Left lung (tissue), 10 donors: ENCODE measurements around the gene ZDHHC8. TPM values are rescaled to one million over a fixed set of nuclear protein-coding genes. Genes with fewer than 3 reads are reported as not detected.

Experiments used
- ATAC-seq: fragments of 200-7000 bp; cut with Tn5 transposase; one replicate; pipeline ENCODE4 v1.9.1; 2020; ENCODE audit warnings: moderate library complexity
- DNase-seq, 4 donors: peaks; one replicate each; pipeline ENCODE4 v3.0.0-alpha.2; 2013 to 2020
- H3K27ac ChIP-seq, 2 donors: fragments of 200-600 bp; sonication (generic) in 1 of 2; one replicate each; pipeline versions ENCODE4 v1.5.0 to v1.8.0; 2020 to 2021
- H3K27me3 ChIP-seq, 2 donors: fragments of 200-600 bp; sonication (generic) in 1 of 2; one replicate each; pipeline versions ENCODE4 v1.5.0 to v1.8.0; 2020 to 2021
- H3K36me3 ChIP-seq, 2 donors: fragments of 200-600 bp; sonication (generic) in 1 of 2; one replicate each; pipeline versions ENCODE4 v1.5.0 to v1.8.0; 2020 to 2021
- H3K4me1 ChIP-seq, 2 donors: fragments of 200-600 bp; one replicate each; pipeline ENCODE4 v1.8.0; 2021
- H3K4me3 ChIP-seq, 2 donors: fragments of 200-600 bp; sonication (generic) in 1 of 2; one replicate each; pipeline versions ENCODE4 v1.5.0 to v1.8.0; 2020 to 2021; ENCODE audit warnings: mild to moderate bottlenecking in 1 of 2
- H3K9me3 ChIP-seq, 2 donors: fragments of 200-600 bp; sonication (generic) in 1 of 2; one replicate each; pipeline versions ENCODE4 v1.5.0 to v1.8.0; 2020 to 2021
- intact Hi-C, 2 donors: fragments of 100-400 bp; cut with DNase I; formaldehyde crosslinking; loops; one replicate each; pipeline versions ENCODE4 v1.11.2 to v1.14.2; 2022
- polyA plus RNA-seq, 6 donors: library from polyadenylated mRNA; unstranded; fragments of 120-200 nt; gene quantifications; one replicate each; pipeline ENCODE4 v1.2.1, GENCODE V29; 2013; ENCODE audit not compliant: insufficient read length in 6 of 6
- total RNA-seq, 2 donors: library from RNA; stranded (reverse); fragmentation: NEBNext Ultra II Directional; extraction: Animal tissue kit (Norgen Biotek cat#: 25700); gene quantifications; one replicate each; pipeline ENCODE4 v1.2.1, GENCODE V29; 2021
- TF ChIP-seq, protein P1 (sequence below), 2 donors: fragments of 200-600 bp; sonication (generic) in 1 of 2; IDR thresholded peaks; one replicate each; pipeline versions ENCODE4 v1.5.0 to v1.8.0; 2021; ENCODE audit warnings: antibody characterized with exemption in 2 of 2
- donor health status: DM: no; HTN: yes; CAD: no.
- donor health status: DM: no; HTN: no; CAD: no.

The ZDHHC8 gene
- total and polyA plus RNA-seq, 8 donors = 34.4 to 81.8 (median 46.1) TPM

DNA sequence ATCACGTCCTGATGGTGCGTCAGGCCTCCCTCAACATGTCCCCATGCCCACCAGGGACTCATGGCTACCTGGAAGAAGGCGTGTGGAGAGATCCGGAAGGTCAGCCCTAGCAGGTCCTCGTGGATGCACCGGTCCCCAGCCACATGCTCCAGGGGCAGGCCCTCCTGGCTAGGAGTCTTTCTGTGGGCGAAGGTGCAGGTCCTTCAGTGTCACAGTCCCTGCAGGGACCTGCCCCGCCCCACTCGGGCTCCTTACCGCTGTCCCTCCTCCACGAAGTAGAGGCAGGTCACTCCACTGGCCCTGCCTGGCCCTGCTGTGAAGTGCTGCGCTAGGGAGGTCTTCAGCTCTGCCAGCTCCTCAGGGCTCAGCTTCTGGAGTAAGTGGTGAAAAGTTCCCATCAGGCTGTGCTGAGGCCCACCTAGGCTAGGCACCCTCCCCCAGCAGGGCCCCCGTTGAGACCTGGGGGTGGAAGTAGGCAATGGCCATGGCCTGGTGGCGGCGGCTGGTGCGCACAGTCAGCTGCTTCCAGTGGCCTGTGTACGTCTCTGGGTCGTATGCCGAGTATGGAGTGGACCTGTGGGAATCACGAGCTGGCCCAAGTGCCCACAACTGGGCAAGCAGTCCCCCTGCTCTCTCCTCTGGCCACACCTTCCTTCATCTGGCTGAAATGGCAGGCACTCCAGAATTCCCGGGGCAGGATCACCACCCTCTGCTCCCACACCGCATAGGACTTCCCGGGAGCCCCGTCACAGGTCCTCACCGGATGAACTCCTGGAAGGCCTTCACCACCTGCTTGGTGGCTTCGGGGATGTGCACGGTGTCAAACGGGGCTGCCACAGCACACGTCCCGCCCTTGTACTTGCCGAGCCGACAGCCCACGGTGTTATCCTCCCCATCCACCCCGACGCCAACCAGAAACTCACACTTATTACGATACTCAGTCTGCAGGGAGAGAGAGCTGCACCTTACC lies 16.8 kb upstream of the ZDHHC8 start:
- H3K36me3 ChIP-seq = peaks cover 0 to 71% of the 10 kb centered on the region in 2 donors
- intact Hi-C loops = no loop called here

DNA sequence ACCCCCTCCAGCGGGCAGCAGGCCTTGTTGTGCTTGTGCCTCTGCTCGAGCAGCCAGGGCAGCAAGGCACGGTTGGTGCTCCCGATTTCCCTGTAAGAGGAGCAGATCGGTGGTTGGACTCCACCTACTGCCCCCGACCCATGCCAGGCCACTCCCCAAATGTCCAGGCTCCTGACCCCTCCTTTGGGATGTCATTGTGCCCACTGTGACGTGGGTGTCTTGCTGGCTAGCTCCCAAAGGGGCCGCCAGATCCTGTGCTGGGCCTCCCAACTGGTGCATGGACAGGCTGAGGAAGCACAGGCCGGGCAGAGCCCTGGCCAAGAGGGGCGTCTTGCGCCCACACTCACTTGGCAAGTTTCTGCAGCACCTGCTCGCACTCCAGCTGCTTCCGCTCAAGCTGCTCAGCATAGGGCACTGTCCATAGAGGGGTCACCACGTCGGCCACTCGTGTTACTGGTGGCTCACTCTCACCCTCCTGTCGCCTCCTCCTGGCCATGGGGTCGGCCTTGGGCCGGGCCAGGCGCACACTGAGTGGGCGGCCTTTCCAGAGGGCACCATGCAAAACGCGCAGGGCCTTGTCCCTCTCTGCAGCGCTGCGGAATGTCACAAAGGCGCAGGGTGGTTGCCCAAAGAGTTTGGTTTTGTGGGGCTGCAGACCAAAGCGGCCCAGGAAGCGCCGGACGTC lies 15.8 kb upstream of the ZDHHC8 start, which contains the start of gene RANBP1:
TSS of gene RANBP1 (plus strand) at position 414 of the 685 bp plus-strand sequence. CDS start at position 495, 81 bp downstream.
- Histone ChIP-seq H3K4me3 (peak within 1 kb of the TSS; percentile 82 to 88), H3K27ac (peak within 1 kb of the TSS; percentile 61 to 86), H3K9me3 (no peaks in the 10 kb centered on the region), H3K27me3 (no peaks in the 10 kb centered on the region), H3K4me1 (peaks cover 13 to 45% of the 10 kb centered on the region in 2 donors), H3K36me3 (peaks cover 0 to 71% of the 10 kb centered on the region in 2 donors)
- intact Hi-C loops = no loop called here
- peak in 1 of 4 donors; percentile 73 for DNase-seq
- no peak for ATAC-seq
- TF ChIP-seq, protein P1, sequence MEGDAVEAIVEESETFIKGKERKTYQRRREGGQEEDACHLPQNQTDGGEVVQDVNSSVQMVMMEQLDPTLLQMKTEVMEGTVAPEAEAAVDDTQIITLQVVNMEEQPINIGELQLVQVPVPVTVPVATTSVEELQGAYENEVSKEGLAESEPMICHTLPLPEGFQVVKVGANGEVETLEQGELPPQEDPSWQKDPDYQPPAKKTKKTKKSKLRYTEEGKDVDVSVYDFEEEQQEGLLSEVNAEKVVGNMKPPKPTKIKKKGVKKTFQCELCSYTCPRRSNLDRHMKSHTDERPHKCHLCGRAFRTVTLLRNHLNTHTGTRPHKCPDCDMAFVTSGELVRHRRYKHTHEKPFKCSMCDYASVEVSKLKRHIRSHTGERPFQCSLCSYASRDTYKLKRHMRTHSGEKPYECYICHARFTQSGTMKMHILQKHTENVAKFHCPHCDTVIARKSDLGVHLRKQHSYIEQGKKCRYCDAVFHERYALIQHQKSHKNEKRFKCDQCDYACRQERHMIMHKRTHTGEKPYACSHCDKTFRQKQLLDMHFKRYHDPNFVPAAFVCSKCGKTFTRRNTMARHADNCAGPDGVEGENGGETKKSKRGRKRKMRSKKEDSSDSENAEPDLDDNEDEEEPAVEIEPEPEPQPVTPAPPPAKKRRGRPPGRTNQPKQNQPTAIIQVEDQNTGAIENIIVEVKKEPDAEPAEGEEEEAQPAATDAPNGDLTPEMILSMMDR (IDR thresholded peaks at IDR 0.05) = no peak

More for the DNA sequence above, 16.8 kb upstream of the ZDHHC8 start:
- DNase-seq (peak in 1 of 4 donors; percentile 69), ATAC-seq (no peak)
- TF ChIP-seq, protein P1 (IDR thresholded peaks at IDR 0.05) = no peak
- Histone ChIP-seq H3K9me3 (no peaks in the 10 kb centered on the region), H3K27ac (no peak overlapping the region), H3K4me3 (no peak overlapping the region), H3K27me3 (no peaks in the 10 kb centered on the region), H3K4me1 (peaks cover 13 to 36% of the 10 kb centered on the region in 2 donors)

DNA sequence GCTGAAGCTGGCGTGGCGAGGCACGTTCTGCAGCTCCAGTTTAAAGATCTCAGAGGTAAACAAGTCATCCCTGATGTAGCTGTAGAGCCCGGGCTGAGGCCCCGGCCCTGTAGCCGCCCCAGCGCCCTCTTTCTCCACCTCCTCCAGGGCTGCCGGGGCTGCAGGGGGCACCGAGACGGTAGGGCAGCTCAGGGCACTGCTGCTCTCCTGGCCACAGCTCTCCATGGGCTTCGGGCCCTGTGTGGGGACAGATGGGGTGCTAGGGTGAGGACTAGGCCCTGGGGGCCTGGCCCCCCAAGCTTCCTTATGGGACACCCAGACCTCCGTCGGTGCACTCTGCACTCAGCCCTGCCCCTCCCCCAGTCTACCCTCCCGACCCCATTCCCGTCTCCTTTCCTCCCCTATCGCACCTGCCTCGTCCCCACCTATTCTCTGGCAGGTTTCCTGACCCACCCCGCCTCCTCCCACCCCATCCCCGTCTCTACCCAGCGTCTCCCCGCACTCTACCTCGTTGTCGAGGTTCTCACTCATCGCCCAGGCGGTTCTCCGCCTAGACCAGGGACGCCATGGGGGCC lies 15.1 kb upstream of the ZDHHC8 start:
- Histone ChIP-seq H3K9me3 (no peaks in the 10 kb centered on the region), H3K36me3 (peaks cover 0 to 71% of the 10 kb centered on the region in 2 donors), H3K27ac (peak overlapping the region; percentile 61 to 86), H3K27me3 (no peaks in the 10 kb centered on the region), H3K4me1 (peaks cover 13 to 45% of the 10 kb centered on the region in 2 donors), H3K4me3 (peak overlapping the region; percentile 82 to 88)
- ATAC-seq = peak; percentile 1
- intact Hi-C loops = no loop called here
- TF ChIP-seq, protein P1 (IDR thresholded peaks at IDR 0.05) = no peak
- DNase-seq = peak in 1 of 4 donors; percentile 78

DNA sequence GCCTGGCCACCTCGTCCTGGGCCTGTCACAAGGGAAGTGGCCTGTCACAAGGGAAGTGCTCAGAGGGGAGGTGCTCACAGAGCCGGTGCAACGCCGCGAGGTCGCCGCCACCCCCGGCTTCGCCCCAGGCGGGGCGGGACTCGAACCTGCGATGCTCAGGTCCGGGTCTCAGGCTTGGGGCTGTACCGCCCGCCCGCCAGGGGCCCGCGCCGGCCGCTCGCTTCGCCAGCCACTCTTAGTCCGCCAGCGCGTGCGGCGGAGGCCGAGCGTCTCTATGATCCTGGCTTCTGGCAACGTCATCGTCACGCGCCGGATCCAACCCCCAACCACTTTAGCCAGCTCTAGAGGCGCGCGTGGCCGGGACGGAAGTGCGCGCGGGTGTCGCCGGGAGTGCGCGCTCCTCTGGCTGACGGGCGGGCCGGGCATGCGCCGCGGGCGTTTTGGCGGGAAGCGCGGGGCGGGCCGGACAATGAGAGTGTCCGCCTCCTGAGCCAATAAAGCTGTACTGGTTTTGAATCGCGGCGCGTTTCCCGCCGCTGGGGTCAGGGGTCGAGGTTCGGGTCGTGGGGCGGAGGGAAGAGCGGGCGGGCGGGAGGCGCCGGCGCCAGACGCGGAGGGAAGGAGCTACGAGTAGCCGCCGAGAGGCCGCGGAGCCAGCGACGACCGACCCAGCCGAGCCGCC lies 14.5 kb upstream of the ZDHHC8 start, which contains the start of gene TRMT2A:
TSS of gene TRMT2A (minus strand) at position 276 of the 682 bp plus-strand sequence. CDS start 320 bp downstream, outside the sequence.
- DNase-seq = peak; percentile 97 to 99 (median 99)
- TF ChIP-seq, protein P1 (IDR thresholded peaks at IDR 0.05) = peak in 1 of 2 donors; percentile 14
- Histone ChIP-seq H3K4me1 (peaks cover 13 to 45% of the 10 kb centered on the region in 2 donors), H3K9me3 (no peaks in the 10 kb centered on the region), H3K36me3 (peaks cover 0 to 71% of the 10 kb centered on the region in 2 donors), H3K27me3 (no peaks in the 10 kb centered on the region), H3K4me3 (peak within 1 kb of the TSS; percentile 82 to 88), H3K27ac (peak within 1 kb of the TSS; percentile 61 to 86)
- intact Hi-C loops = no loop called here
- ATAC-seq = peak; percentile 92
